K562 (cell line): ENCODE results near the gene PITX1. TPM values are rescaled to one million over a fixed set of nuclear protein-coding genes. Genes with fewer than 3 reads are reported as not detected.

ENCODE experiments used
- E2F3 ChIP-seq: fragments of 250-450 bp; sonication (Bioruptor Pico); IDR thresholded peaks from 2 replicates; pipeline ENCODE4 v1.4.0; 2020; ENCODE audit warnings: mild to moderate bottlenecking
- JUND ChIP-seq, 2 experiments: IDR thresholded peaks; 2 replicates in 1 of 2; 3 replicates in 1 of 2; pipeline ENCODE4 v1.6.1; 2011; ENCODE audit warnings: borderline replicate concordance in 2 of 2, low read depth in 2 of 2, low read length in 2 of 2, improper control_type of control experiment in 1 of 2, missing biosample characterization in 1 of 2, missing genetic modification characterization in 1 of 2, missing genetic modification reagents in 1 of 2
- MAFK ChIP-seq: IDR thresholded peaks from 2 replicates; pipeline ENCODE4 v1.6.1; 2011; ENCODE audit warnings: low read length, improper control_type of control experiment
- RREB1 ChIP-seq: fragments of 250-450 bp; sonication (Bioruptor Pico); IDR thresholded peaks from 2 replicates; pipeline ENCODE4 v1.4.0; 2020
- TOE1 ChIP-seq, 2 experiments: fragments of 450-650 bp in 1 of 2; sonication (generic) in 1 of 2; formaldehyde crosslinking in 1 of 2; IDR thresholded peaks; 2 replicates each; pipeline versions ENCODE4 v1.7.1 to v1.8.0; 2016 to 2022; ENCODE audit warnings: borderline replicate concordance in 2 of 2, mild to moderate bottlenecking in 2 of 2, antibody characterized with exemption in 1 of 2, inconsistent platforms in 1 of 2, low read depth in 1 of 2, missing genetic modification reagents in 1 of 2, moderate library complexity in 1 of 2
- polyA plus RNA-seq, 8 experiments: library from polyadenylated mRNA; depleted of rRNA in 4 of 8; stranded (reverse) in 5 of 8; unstranded in 3 of 8; fragments of >200 nt; fragmentation: Nextera tagmentation in 2 of 8; fragmentation: Illumina TruSeq in 1 of 8; extraction: Ambion mirVana in 2 of 8; extraction: Trizol in 1 of 8; gene quantifications; 2 replicates each; pipeline versions ENCODE4 v1.2.1 to v1.2.3, GENCODE V29; 2011 to 2014; ENCODE audit warnings: inconsistent platforms in 1 of 8, missing spikeins in 1 of 8
- total RNA-seq, 7 experiments: library from RNA; depleted of rRNA in 6 of 7; stranded (reverse); fragments of >200 nt in 6 of 7; fragmentation: Illumina TruSeq in 2 of 7; extraction: Trizol in 2 of 7; gene quantifications; 2 replicates each; pipeline versions ENCODE4 v1.2.1 to v1.2.3, GENCODE V29; 2011 to 2021; ENCODE audit warnings: low replicate concordance in 1 of 7

Gene PITX1
- total and polyA plus RNA-seq, 9 of the 15 experiments (the other 6 are each of a cell fraction or from before 2014, with no cell fraction given): 0.13 to 88.2 (median 24.9) TPM

GRCh38 chr5:135018457-135018856 is 15.6 kb downstream of the PITX1 start (continued):
- TF ChIP-seq JUND (IDR thresholded peaks at IDR 0.05; ENCODE audit: borderline replicate concordance, low read depth, low read length) (no peak), JUND (tag; IDR thresholded peaks at IDR 0.05; ENCODE audit: borderline replicate concordance, low read depth, low read length) (no peak), MAFK (no peak), RREB1 (CRISPR knock-in tag) (no peak), TOE1 (IDR thresholded peaks at IDR 0.05; ENCODE audit: borderline replicate concordance) (no peak), TOE1 (CRISPR knock-in tag; IDR thresholded peaks at IDR 0.05; ENCODE audit: borderline replicate concordance, low read depth) (no peak), E2F3 (CRISPR knock-in tag) (no peak)
- TF ChIP-seq, all 486 proteins: peak for 0
